Mesendoderm (in vitro differentiated cells): ENCODE data around the gene MPZL1.

Source experiments
- DNase-seq: peaks from one replicate; pipeline ENCODE4 v3.0.0; 2013
- H2AK5ac ChIP-seq: 2 replicates; pipeline ENCODE4 v1.6.1; 2013; ENCODE audit warnings: low read length, inconsistent platforms
- H2BK120ac ChIP-seq: 2 replicates; pipeline ENCODE4 v1.6.1; 2013; ENCODE audit warnings: low read depth, mild to moderate bottlenecking, low read length, moderate library complexity, mixed read lengths
- H2BK15ac ChIP-seq: replicated peaks from 2 replicates; pipeline ENCODE4 v1.6.1; 2013; ENCODE audit warnings: low read depth, mild to moderate bottlenecking, moderate library complexity
- H2BK5ac ChIP-seq: 2 replicates; pipeline ENCODE4 v1.6.1; 2013; ENCODE audit warnings: low read length, inconsistent platforms
- H3K18ac ChIP-seq: 2 replicates; pipeline ENCODE4 v1.6.1; 2013; ENCODE audit warnings: mild to moderate bottlenecking, low read length, mixed read lengths
- H3K23ac ChIP-seq: one replicate; pipeline ENCODE4 v1.6.1; 2013; ENCODE audit warnings: low read length
- H3K27ac ChIP-seq: 2 replicates; pipeline ENCODE4 v1.5.1; 2013; ENCODE audit warnings: low read depth, mild to moderate bottlenecking, inconsistent platforms, low read length, moderate library complexity
- H3K27me3 ChIP-seq: 2 replicates; pipeline ENCODE4 v1.6.1; 2013; ENCODE audit warnings: low read length, control low read depth, mild to moderate bottlenecking, inconsistent platforms; ENCODE audit not compliant: insufficient read depth, poor library complexity
- H3K36me3 ChIP-seq: 2 replicates; pipeline ENCODE4 v1.6.1; 2013; ENCODE audit warnings: low read length, inconsistent platforms; ENCODE audit not compliant: control insufficient read depth, insufficient read depth
- H3K4ac ChIP-seq: one replicate; pipeline ENCODE4 v1.6.1; 2013; ENCODE audit warnings: low read depth, mild to moderate bottlenecking, low read length, moderate library complexity
- H3K4me1 ChIP-seq: 2 replicates; pipeline ENCODE4 v1.6.1; 2013; ENCODE audit warnings: low read depth, low read length, inconsistent platforms; ENCODE audit not compliant: control insufficient read depth
- H3K4me2 ChIP-seq: 2 replicates; pipeline ENCODE4 v1.6.1; 2013; ENCODE audit warnings: low read length
- H3K4me3 ChIP-seq: 2 replicates; pipeline ENCODE4 v1.5.1; 2013; ENCODE audit warnings: mild to moderate bottlenecking, low read length
- H3K56ac ChIP-seq: one replicate; pipeline ENCODE4 v1.6.1; 2013; ENCODE audit warnings: low read length
- H3K79me1 ChIP-seq: 2 replicates; pipeline ENCODE4 v1.6.1; 2013; ENCODE audit warnings: low read length, inconsistent platforms
- H3K79me2 ChIP-seq: 2 replicates; pipeline ENCODE4 v1.6.1; 2013; ENCODE audit warnings: mild to moderate bottlenecking, low read length; ENCODE audit not compliant: control insufficient read depth, insufficient read depth
- H3K9ac ChIP-seq: 2 replicates; pipeline ENCODE4 v1.6.1; 2013; ENCODE audit warnings: low read length, inconsistent platforms
- H4K5ac ChIP-seq: one replicate; pipeline ENCODE4 v1.6.1; 2013; ENCODE audit warnings: low read length
- H4K8ac ChIP-seq: one replicate; pipeline ENCODE4 v1.6.1; 2013; ENCODE audit warnings: low read depth, mild to moderate bottlenecking, control low read depth, low read length, moderate library complexity
- WGBS: extraction: QIAGEN DNeasy Blood & Tissue Kit; methylation state at CpG from one replicate; pipeline ENCODE4 v1.1.7; 2013; ENCODE audit warnings: low lambda C conversion rate, missing lambda C conversion rate; ENCODE audit not compliant: insufficient coverage; ENCODE audit errors: extremely low coverage; 5-methylcytosine and 5-hydroxymethylcytosine counted together

The MPZL1 gene

GRCh38 chr1:167770127-167770526 is 48.3 kb downstream of the MPZL1 start:
- H3K27ac ChIP-seq, result no peak overlapping the region
- no peak overlapping the region for H2AK5ac ChIP-seq
- no peak overlapping the region for H2BK5ac ChIP-seq
- no peak overlapping the region for H3K4ac ChIP-seq
- H3K4me3 ChIP-seq, result no peak overlapping the region
- DNase-seq, result peak; percentile 55
- no peak overlapping the region for H3K9ac ChIP-seq
- no peak overlapping the region for H3K4me2 ChIP-seq
- no peaks in the 10 kb centered on the region for H3K27me3 ChIP-seq
- peaks cover 14% of the 10 kb centered on the region for H3K36me3 ChIP-seq
- H3K79me1 ChIP-seq, result peaks cover 33% of the 10 kb centered on the region
- no peak overlapping the region for H4K8ac ChIP-seq
- no peak overlapping the region for H2BK120ac ChIP-seq
- H3K18ac ChIP-seq, result no peak overlapping the region
- H3K4me1 ChIP-seq, result peaks cover 5% of the 10 kb centered on the region
- no peak overlapping the region for H4K5ac ChIP-seq
- no peak overlapping the region for H2BK15ac ChIP-seq
- no peak overlapping the region for H3K23ac ChIP-seq
- no peak overlapping the region for H3K56ac ChIP-seq
- WGBS, result no CpG with 5 or more reads among the region's 3 CpGs
- H3K79me2 ChIP-seq, result peaks cover 6% of the 10 kb centered on the region

GRCh38 chr1:167772436-167772835 is 50.7 kb downstream of the MPZL1 start:
- Histone ChIP-seq H3K79me2 (peaks cover 3% of the 10 kb centered on the region), H3K36me3 (peaks cover 15% of the 10 kb centered on the region), H3K4me2 (no peak overlapping the region), H2BK5ac (no peak overlapping the region), H3K27ac (no peak overlapping the region), H2BK120ac (no peak overlapping the region), H3K9ac (no peak overlapping the region), H4K8ac (no peak overlapping the region), H2AK5ac (no peak overlapping the region), H3K79me1 (peaks cover 30% of the 10 kb centered on the region), H3K23ac (no peak overlapping the region), H2BK15ac (no peak overlapping the region), H3K4ac (no peak overlapping the region), H3K4me3 (no peak overlapping the region), H4K5ac (no peak overlapping the region), H3K27me3 (no peaks in the 10 kb centered on the region), H3K4me1 (peaks cover 2% of the 10 kb centered on the region), H3K18ac (no peak overlapping the region), H3K56ac (no peak overlapping the region)
- DNase-seq, result no peak
- WGBS, result no CpG with 5 or more reads among the region's 4 CpGs

GRCh38 chr1:167773516-167773915 is 51.7 kb downstream of the MPZL1 start:
- H2BK5ac ChIP-seq, result no peak overlapping the region
- no peak overlapping the region for H2BK120ac ChIP-seq
- no peak overlapping the region for H3K9ac ChIP-seq
- H2AK5ac ChIP-seq, result no peak overlapping the region
- peaks cover 25% of the 10 kb centered on the region for H3K79me1 ChIP-seq
- no peak overlapping the region for H3K4me3 ChIP-seq
- no peak overlapping the region for H4K5ac ChIP-seq
- no peak overlapping the region for H2BK15ac ChIP-seq
- peaks cover 15% of the 10 kb centered on the region for H3K36me3 ChIP-seq
- H4K8ac ChIP-seq, result no peak overlapping the region
- H3K4me2 ChIP-seq, result no peak overlapping the region
- H3K27ac ChIP-seq, result no peak overlapping the region
- H3K27me3 ChIP-seq, result no peaks in the 10 kb centered on the region
- WGBS, result no CpG with 5 or more reads among the region's 2 CpGs
- no peak overlapping the region for H3K18ac ChIP-seq
- no peak overlapping the region for H3K56ac ChIP-seq
- H3K4ac ChIP-seq, result no peak overlapping the region
- H3K79me2 ChIP-seq, result peaks cover 3% of the 10 kb centered on the region
- no peak for DNase-seq
- peaks cover 2% of the 10 kb centered on the region for H3K4me1 ChIP-seq
- H3K23ac ChIP-seq, result no peak overlapping the region

- H3K56ac ChIP-seq, result no peak overlapping the region
- peaks cover 1% of the 10 kb centered on the region for H3K79me2 ChIP-seq
- peaks cover 11% of the 10 kb centered on the region for H3K36me3 ChIP-seq
- no peak overlapping the region for H3K9ac ChIP-seq
- H3K27ac ChIP-seq, result no peak overlapping the region
- no peak overlapping the region for H3K4me3 ChIP-seq
- no peak overlapping the region for H3K4me2 ChIP-seq
- no peak overlapping the region for H3K4ac ChIP-seq
- no peak overlapping the region for H3K23ac ChIP-seq
- no peak overlapping the region for H3K18ac ChIP-seq
- H4K5ac ChIP-seq, result no peak overlapping the region
- no peak overlapping the region for H4K8ac ChIP-seq
- no peak for DNase-seq
- no peak overlapping the region for H2BK5ac ChIP-seq
- peaks cover 18% of the 10 kb centered on the region for H3K79me1 ChIP-seq
- no peak overlapping the region for H2BK120ac ChIP-seq
- H3K4me1 ChIP-seq, result peaks cover 2% of the 10 kb centered on the region
- no peak overlapping the region for H2BK15ac ChIP-seq
- H2AK5ac ChIP-seq, result no peak overlapping the region
- H3K27me3 ChIP-seq, result no peaks in the 10 kb centered on the region
Observed at GRCh38 chr1:167774710-167775109, 52.9 kb downstream of the MPZL1 start.

- Histone ChIP-seq H3K4me2 (no peak overlapping the region), H3K56ac (no peak overlapping the region), H2BK120ac (no peak overlapping the region), H4K8ac (no peak overlapping the region), H4K5ac (no peak overlapping the region), H3K18ac (no peak overlapping the region), H3K79me2 (peaks cover 1% of the 10 kb centered on the region), H3K27me3 (no peaks in the 10 kb centered on the region), H2AK5ac (no peak overlapping the region), H3K4ac (no peak overlapping the region), H2BK15ac (no peak overlapping the region), H3K9ac (no peak overlapping the region), H3K79me1 (peaks cover 15% of the 10 kb centered on the region), H3K23ac (no peak overlapping the region), H2BK5ac (no peak overlapping the region), H3K4me1 (no peaks in the 10 kb centered on the region), H3K27ac (no peak overlapping the region), H3K4me3 (no peak overlapping the region), H3K36me3 (peaks cover 11% of the 10 kb centered on the region)
- whole genome bisulfite sequencing, result no CpG with 5 or more reads among the region's 2 CpGs
- DNase-seq, result no peak
Observed at GRCh38 chr1:167775178-167775577, 53.4 kb downstream of the MPZL1 start.

- H2BK15ac ChIP-seq, result no peak overlapping the region
- no peak overlapping the region for H4K5ac ChIP-seq
- no peak overlapping the region for H2BK120ac ChIP-seq
- no peak overlapping the region for H3K27ac ChIP-seq
- H2AK5ac ChIP-seq, result no peak overlapping the region
- DNase-seq, result no peak
- H3K23ac ChIP-seq, result no peak overlapping the region
- peaks cover 11% of the 10 kb centered on the region for H3K36me3 ChIP-seq
- H4K8ac ChIP-seq, result no peak overlapping the region
- no peak overlapping the region for H2BK5ac ChIP-seq
- no peaks in the 10 kb centered on the region for H3K27me3 ChIP-seq
- no peak overlapping the region for H3K4me3 ChIP-seq
- H3K18ac ChIP-seq, result no peak overlapping the region
- no peak overlapping the region for H3K4me2 ChIP-seq
- peaks cover 15% of the 10 kb centered on the region for H3K79me1 ChIP-seq
- H3K79me2 ChIP-seq, result peaks cover 1% of the 10 kb centered on the region
- H3K56ac ChIP-seq, result no peak overlapping the region
- H3K4me1 ChIP-seq, result no peaks in the 10 kb centered on the region
- H3K4ac ChIP-seq, result no peak overlapping the region
- H3K9ac ChIP-seq, result no peak overlapping the region
- no CpG with 5 or more reads among the region's 1 CpG for WGBS
Observed at GRCh38 chr1:167776151-167776550, 54.4 kb downstream of the MPZL1 start.
